Activated naive CD8-positive, alpha-beta T cell treated with anti-CD3 and anti-CD28 coated beads, Interleukin-2, amount 50 U/mL, for 24 hours (primary cell): ENCODE data around the gene ENPP7.

Experiments used
- ATAC-seq: fragments of 150-1000 bp; cut with Tn5 transposase; one replicate; pipeline ENCODE4 v1.10.0; 2021
- DNase-seq: peaks from one replicate; pipeline ENCODE4 v3.0.0; 2021
- H3K27ac Mint-ChIP-seq: one replicate; pipeline ENCODE4 v1.8.0; 2021; ENCODE audit warnings: mild to moderate bottlenecking, mixed read lengths
- H3K27me3 Mint-ChIP-seq: one replicate; pipeline ENCODE4 v1.8.0; 2021; ENCODE audit warnings: mixed read lengths
- H3K36me3 Mint-ChIP-seq: one replicate; pipeline ENCODE4 v1.8.0; 2021; ENCODE audit warnings: low read depth, mixed read lengths
- H3K4me1 Mint-ChIP-seq: one replicate; pipeline ENCODE4 v1.8.0; 2021; ENCODE audit warnings: mixed read lengths
- H3K4me3 Mint-ChIP-seq: one replicate; pipeline ENCODE4 v1.8.0; 2021; ENCODE audit warnings: mild to moderate bottlenecking, moderate library complexity, mixed read lengths
- H3K9me3 Mint-ChIP-seq: one replicate; pipeline ENCODE4 v1.8.0; 2021; ENCODE audit warnings: mixed read lengths

Gene ENPP7

GRCh38 chr17:79779661-79780365 is 49.1 kb downstream of the ENPP7 start:
- Mint-ChIP-seq H3K27me3 (peaks cover 55% of the 10 kb centered on the region), H3K9me3 (no peaks in the 10 kb centered on the region), H3K27ac (no peak overlapping the region), H3K4me1 (peaks cover 35% of the 10 kb centered on the region), H3K36me3 (no peaks in the 10 kb centered on the region), H3K4me3 (peak overlapping the region; percentile 8)
- ATAC-seq (no peak), DNase-seq (no peak)

GRCh38 chr17:79781012-79781650 is 50.4 kb downstream of the ENPP7 start:
- H3K27ac Mint-ChIP-seq, result no peak overlapping the region
- H3K4me1 Mint-ChIP-seq, result peaks cover 35% of the 10 kb centered on the region
- no peak overlapping the region for H3K4me3 Mint-ChIP-seq
- no peaks in the 10 kb centered on the region for H3K36me3 Mint-ChIP-seq
- ATAC-seq, result no peak
- DNase-seq, result no peak
- no peaks in the 10 kb centered on the region for H3K9me3 Mint-ChIP-seq
- H3K27me3 Mint-ChIP-seq, result peaks cover 53% of the 10 kb centered on the region

- DNase-seq (no peak), ATAC-seq (no peak)
- no peaks in the 10 kb centered on the region for H3K36me3 Mint-ChIP-seq
- peaks cover 32% of the 10 kb centered on the region for H3K4me1 Mint-ChIP-seq
- H3K4me3 Mint-ChIP-seq, result no peak overlapping the region
- peaks cover 50% of the 10 kb centered on the region for H3K27me3 Mint-ChIP-seq
- H3K9me3 Mint-ChIP-seq, result no peaks in the 10 kb centered on the region
- no peak overlapping the region for H3K27ac Mint-ChIP-seq
These were observed 51.2 kb downstream of the ENPP7 start for GRCh38 chr17:79781736-79782575.

- H3K36me3 Mint-ChIP-seq, result no peaks in the 10 kb centered on the region
- peaks cover 24% of the 10 kb centered on the region for H3K4me1 Mint-ChIP-seq
- H3K27ac Mint-ChIP-seq, result no peak overlapping the region
- no peak overlapping the region for H3K4me3 Mint-ChIP-seq
- H3K9me3 Mint-ChIP-seq, result no peaks in the 10 kb centered on the region
- ATAC-seq, result no peak
- no peak for DNase-seq
- peaks cover 59% of the 10 kb centered on the region for H3K27me3 Mint-ChIP-seq
These were observed 53.1 kb downstream of the ENPP7 start for GRCh38 chr17:79783891-79784290.

GRCh38 chr17:79784353-79785016 is 53.7 kb downstream of the ENPP7 start:
- Mint-ChIP-seq H3K27me3 (peaks cover 59% of the 10 kb centered on the region), H3K9me3 (no peaks in the 10 kb centered on the region), H3K4me1 (peaks cover 23% of the 10 kb centered on the region), H3K4me3 (no peak overlapping the region), H3K36me3 (no peaks in the 10 kb centered on the region), H3K27ac (no peak overlapping the region)
- ATAC-seq (no peak), DNase-seq (no peak)

- Mint-ChIP-seq H3K36me3 (no peaks in the 10 kb centered on the region), H3K4me1 (peaks cover 20% of the 10 kb centered on the region), H3K27me3 (peaks cover 54% of the 10 kb centered on the region), H3K4me3 (no peak overlapping the region), H3K9me3 (no peaks in the 10 kb centered on the region), H3K27ac (no peak overlapping the region)
- ATAC-seq, result no peak
- no peak for DNase-seq
These were observed 54.5 kb downstream of the ENPP7 start for GRCh38 chr17:79785017-79785899.

GRCh38 chr17:79785900-79786810 is 55.4 kb downstream of the ENPP7 start:
- Mint-ChIP-seq H3K27me3 (peaks cover 54% of the 10 kb centered on the region), H3K9me3 (no peaks in the 10 kb centered on the region), H3K36me3 (no peaks in the 10 kb centered on the region), H3K4me1 (peaks cover 15% of the 10 kb centered on the region), H3K27ac (no peak overlapping the region), H3K4me3 (no peak overlapping the region)
- DNase-seq (no peak), ATAC-seq (no peak)

GRCh38 chr17:79786930-79787643 is 56.3 kb downstream of the ENPP7 start:
- H3K4me3 Mint-ChIP-seq, result no peak overlapping the region
- ATAC-seq (no peak), DNase-seq (no peak)
- peaks cover 8% of the 10 kb centered on the region for H3K4me1 Mint-ChIP-seq
- H3K27ac Mint-ChIP-seq, result no peak overlapping the region
- peaks cover 51% of the 10 kb centered on the region for H3K27me3 Mint-ChIP-seq
- no peaks in the 10 kb centered on the region for H3K9me3 Mint-ChIP-seq
- H3K36me3 Mint-ChIP-seq, result no peaks in the 10 kb centered on the region

GRCh38 chr17:79788455-79788854 is 57.7 kb downstream of the ENPP7 start:
- Mint-ChIP-seq H3K27ac (no peak overlapping the region), H3K4me1 (peaks cover 7% of the 10 kb centered on the region), H3K27me3 (peaks cover 51% of the 10 kb centered on the region), H3K9me3 (no peaks in the 10 kb centered on the region), H3K4me3 (no peak overlapping the region), H3K36me3 (no peaks in the 10 kb centered on the region)
- ATAC-seq (no peak), DNase-seq (no peak)

- H3K9me3 Mint-ChIP-seq, result no peaks in the 10 kb centered on the region
- peaks cover 8% of the 10 kb centered on the region for H3K4me1 Mint-ChIP-seq
- ATAC-seq (no peak), DNase-seq (no peak)
- no peaks in the 10 kb centered on the region for H3K36me3 Mint-ChIP-seq
- no peak overlapping the region for H3K27ac Mint-ChIP-seq
- no peak overlapping the region for H3K4me3 Mint-ChIP-seq
- peaks cover 54% of the 10 kb centered on the region for H3K27me3 Mint-ChIP-seq
These were observed 58.5 kb downstream of the ENPP7 start for GRCh38 chr17:79788989-79789942.

- peak; percentile 60 for DNase-seq
- no peaks in the 10 kb centered on the region for H3K36me3 Mint-ChIP-seq
- H3K4me3 Mint-ChIP-seq, result no peak overlapping the region
- ATAC-seq, result peak; percentile 15
- H3K27me3 Mint-ChIP-seq, result peaks cover 54% of the 10 kb centered on the region
- no peak overlapping the region for H3K27ac Mint-ChIP-seq
- H3K9me3 Mint-ChIP-seq, result no peaks in the 10 kb centered on the region
- peaks cover 8% of the 10 kb centered on the region for H3K4me1 Mint-ChIP-seq
These were observed 59.4 kb downstream of the ENPP7 start for GRCh38 chr17:79789943-79790804.
